Cortex of kidney (tissue), 1 donor: ENCODE data around the gene NPSR1.
"Not testable (repeated sequence)": the region's sequence is repeated elsewhere in the genome, so short reads cannot be mapped to it uniquely, and the experiment has no call there.

ENCODE experiments used
- DNase-seq: peaks from one replicate; lab custom pipeline; 2025; lab: John Stamatoyannopoulos, UW

NPSR1 gene

GRCh38 chr7:34657632-34658268 is at the start of gene NPSR1:
Gene NPSR1 (plus strand): TSS chr7:34658218. CDS start chr7:34658413, 195 bp downstream.
- DNase-seq: no peak

GRCh38 chr7:34612661-34613060 is 45.4 kb upstream of the NPSR1 start:
- no peak for DNase-seq

- DNase-seq: no peak
Measured at GRCh38 chr7:34620425-34620824, 37.6 kb upstream of the NPSR1 start.

GRCh38 chr7:34622182-34622581 is 35.8 kb upstream of the NPSR1 start:
- no peak for DNase-seq

- DNase-seq: no peak
Measured at GRCh38 chr7:34622771-34623250, 35.2 kb upstream of the NPSR1 start.

- DNase-seq: not testable (repeated sequence)
Measured at GRCh38 chr7:34628618-34629017, 29.4 kb upstream of the NPSR1 start.

- no peak for DNase-seq
Measured at GRCh38 chr7:34652809-34653208, 5.2 kb upstream of the NPSR1 start.

GRCh38 chr7:34653787-34654186 is 4.2 kb upstream of the NPSR1 start:
- DNase-seq: no peak

- no peak for DNase-seq
Measured at GRCh38 chr7:34655384-34655783, 2.6 kb upstream of the NPSR1 start.

GRCh38 chr7:34656041-34656440 is 2.0 kb upstream of the NPSR1 start:
- DNase-seq: no peak

- no peak for DNase-seq
Measured at GRCh38 chr7:34659472-34660075, 1.6 kb downstream of the NPSR1 start.

- no peak for DNase-seq
Measured at GRCh38 chr7:34662058-34662708, 4.2 kb downstream of the NPSR1 start.

GRCh38 chr7:34664755-34665154 is 6.7 kb downstream of the NPSR1 start:
- no peak for DNase-seq

GRCh38 chr7:34672430-34672829 is 14.4 kb downstream of the NPSR1 start:
- DNase-seq: no peak

GRCh38 chr7:34673066-34673465 is 15.0 kb downstream of the NPSR1 start:
- no peak for DNase-seq

- no peak for DNase-seq
Measured at GRCh38 chr7:34675749-34676374, 17.8 kb downstream of the NPSR1 start.

- DNase-seq: no peak
Measured at GRCh38 chr7:34677491-34677890, 19.5 kb downstream of the NPSR1 start.

GRCh38 chr7:34687529-34687928 is 29.5 kb downstream of the NPSR1 start:
- DNase-seq: no peak

- no peak for DNase-seq
Measured at GRCh38 chr7:34696415-34696814, 38.4 kb downstream of the NPSR1 start.

GRCh38 chr7:34709771-34710170 is 51.8 kb downstream of the NPSR1 start:
- no peak for DNase-seq

- DNase-seq: no peak
Measured at GRCh38 chr7:34718867-34719266, 60.8 kb downstream of the NPSR1 start.

- no peak for DNase-seq
Measured at GRCh38 chr7:34719636-34720035, 61.6 kb downstream of the NPSR1 start.

GRCh38 chr7:34720289-34720688 is 62.3 kb downstream of the NPSR1 start:
- DNase-seq: no peak
